ENCODE measurements around the gene IGFBP2.

The IGFBP2 gene

DNA sequence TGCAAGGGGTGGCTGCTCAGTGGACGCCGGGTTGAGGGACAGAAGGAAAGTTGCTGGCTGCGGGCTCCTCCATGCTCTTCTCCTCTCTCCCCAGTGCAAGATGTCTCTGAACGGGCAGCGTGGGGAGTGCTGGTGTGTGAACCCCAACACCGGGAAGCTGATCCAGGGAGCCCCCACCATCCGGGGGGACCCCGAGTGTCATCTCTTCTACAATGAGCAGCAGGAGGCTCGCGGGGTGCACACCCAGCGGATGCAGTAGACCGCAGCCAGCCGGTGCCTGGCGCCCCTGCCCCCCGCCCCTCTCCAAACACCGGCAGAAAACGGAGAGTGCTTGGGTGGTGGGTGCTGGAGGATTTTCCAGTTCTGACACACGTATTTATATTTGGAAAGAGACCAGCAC, 30.6 kb downstream of the IGFBP2 start:
- DNase-seq (ENCODE audit: low spot score) = no peak

- no peak for DNase-seq (ENCODE audit: low spot score)
These were observed 31.4 kb downstream of the IGFBP2 start for GRCh38 chr2:216664593-216665034.

GRCh38 chr2:216665242-216665641, 32.0 kb downstream of the IGFBP2 start:
- DNase-seq (ENCODE audit: low spot score) = peak; percentile 46

DNA sequence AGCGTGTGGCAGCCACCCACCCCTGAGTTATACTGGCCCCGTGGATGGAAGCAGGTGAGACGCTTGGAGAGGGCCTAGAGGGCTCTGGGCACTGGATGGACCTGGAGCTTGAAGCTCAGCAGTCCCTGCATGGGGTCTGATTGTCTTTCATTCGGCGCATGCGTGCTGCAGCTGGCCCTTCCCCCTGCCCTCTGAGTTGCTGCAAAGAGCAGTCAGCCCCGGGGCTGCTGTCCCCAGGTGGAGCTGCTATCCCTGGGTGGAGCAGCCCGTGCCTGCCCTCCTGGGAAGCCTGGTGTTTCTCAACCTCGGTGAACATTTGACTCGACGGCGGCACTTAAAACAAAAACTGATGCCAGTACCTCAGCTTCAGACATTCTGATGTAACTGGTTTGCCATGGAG, 32.5 kb downstream of the IGFBP2 start:
- no peak for DNase-seq (ENCODE audit: low spot score)

- peak; percentile 76 for DNase-seq (ENCODE audit: low spot score)
These were observed 33.4 kb downstream of the IGFBP2 start for GRCh38 chr2:216666461-216667233.

GRCh38 chr2:216670266-216671080, 37.3 kb downstream of the IGFBP2 start:
- no peak for DNase-seq (ENCODE audit: low spot score)

- no peak for DNase-seq (ENCODE audit: low spot score)
These were observed 37.8 kb downstream of the IGFBP2 start for GRCh38 chr2:216671081-216671411.

- no peak for DNase-seq (ENCODE audit: low spot score)
These were observed 38.6 kb downstream of the IGFBP2 start for GRCh38 chr2:216671791-216672343.

- DNase-seq (ENCODE audit: low spot score) = no peak
These were observed 39.2 kb downstream of the IGFBP2 start for GRCh38 chr2:216672466-216672865.

DNA sequence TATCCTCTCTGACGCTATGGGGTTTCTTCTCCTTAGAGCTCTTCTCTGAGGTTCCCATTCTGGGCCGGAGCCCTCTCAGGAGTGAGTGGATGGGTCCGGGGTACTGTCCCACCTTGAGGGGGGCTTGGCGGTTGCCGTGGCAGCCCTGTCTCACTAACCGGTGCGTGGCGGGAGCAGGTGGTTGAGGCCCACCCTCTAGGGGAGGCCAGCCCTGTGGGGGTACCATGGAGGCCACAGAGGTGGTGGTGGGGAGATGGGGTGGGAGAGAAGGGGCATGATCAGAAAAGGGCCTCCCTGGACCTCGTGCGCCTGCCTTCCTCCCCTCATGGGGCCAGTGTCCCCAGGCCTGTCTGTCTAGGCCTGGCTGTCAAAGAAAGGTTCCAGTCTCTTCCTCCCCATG, 39.8 kb downstream of the IGFBP2 start:
- no peak for DNase-seq (ENCODE audit: low spot score)

DNA sequence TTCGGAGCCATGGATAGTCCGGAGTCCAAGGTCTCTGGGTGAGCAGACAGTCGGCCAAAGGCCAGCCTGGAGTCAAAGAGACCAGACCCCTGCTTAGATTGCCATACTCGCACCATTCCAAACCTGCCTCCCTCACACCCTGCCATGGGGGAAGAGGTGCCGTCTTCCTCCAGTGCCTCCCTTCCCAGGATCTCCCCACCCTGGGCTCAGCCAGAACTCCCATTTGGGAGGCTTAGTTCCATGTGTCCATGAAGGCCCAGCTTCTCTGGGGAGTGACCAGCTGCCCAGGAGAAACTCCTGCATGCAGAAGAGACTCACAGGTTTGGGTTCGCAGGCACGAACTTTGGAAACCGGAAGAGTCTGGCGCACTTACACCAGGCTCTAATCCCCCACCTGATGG, 40.4 kb downstream of the IGFBP2 start:
- DNase-seq (ENCODE audit: low spot score) = no peak

DNA sequence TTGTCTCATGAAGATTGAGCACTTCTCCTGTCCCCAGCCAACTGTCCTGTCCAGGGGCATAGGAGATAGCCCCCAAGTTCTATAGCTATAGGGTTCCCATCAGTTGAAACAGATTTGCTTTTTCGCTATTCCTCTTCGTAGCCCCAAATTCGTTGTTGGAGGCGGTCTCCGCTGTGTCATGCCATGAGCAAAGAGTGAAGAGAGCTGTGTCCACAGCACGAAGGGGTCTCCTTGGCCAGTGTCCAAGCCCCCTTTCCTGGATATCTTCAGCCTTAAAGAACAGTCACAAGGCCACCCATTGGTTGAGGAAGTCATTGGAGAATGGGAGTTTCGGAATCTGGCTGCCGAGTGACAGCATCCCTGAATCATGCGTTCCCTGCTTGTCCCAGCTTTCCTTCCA, 41.2 kb downstream of the IGFBP2 start:
- no peak for DNase-seq (ENCODE audit: low spot score)

- no peak for DNase-seq (ENCODE audit: low spot score)
These were observed 43.4 kb downstream of the IGFBP2 start for GRCh38 chr2:216676630-216677029.

DNA sequence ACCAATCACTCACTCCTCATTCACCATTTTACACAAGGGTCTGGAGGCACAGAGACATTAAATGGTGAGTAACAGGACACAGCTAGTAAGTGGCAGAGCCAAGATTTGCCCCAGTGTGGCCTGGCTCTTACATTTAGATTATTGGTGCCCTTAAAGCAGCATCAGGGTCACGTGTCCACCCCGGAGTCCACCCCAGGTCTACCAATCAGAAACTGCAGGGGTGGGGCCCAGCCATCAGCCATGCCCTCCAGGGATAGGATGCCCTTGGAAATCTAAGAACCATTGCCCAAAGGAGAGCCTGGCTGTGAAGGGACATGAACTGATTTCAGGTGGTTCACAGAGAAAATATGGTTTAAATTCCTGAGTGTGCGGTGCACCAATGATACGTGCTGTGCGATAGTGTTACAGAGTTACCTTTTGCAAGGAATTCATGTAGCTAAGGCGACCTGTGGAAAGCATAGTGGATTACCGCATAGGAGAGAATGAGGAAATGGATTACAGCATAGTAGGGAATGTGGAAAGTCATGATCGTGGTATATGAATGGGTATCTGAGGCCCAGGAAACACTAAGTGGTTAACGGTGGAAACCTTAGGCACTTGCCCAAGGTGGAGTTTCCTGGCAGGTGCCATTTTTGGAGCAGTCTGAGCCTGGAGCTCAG, 44.3 kb downstream of the IGFBP2 start:
- DNase-seq (ENCODE audit: low spot score) = no peak

DNA sequence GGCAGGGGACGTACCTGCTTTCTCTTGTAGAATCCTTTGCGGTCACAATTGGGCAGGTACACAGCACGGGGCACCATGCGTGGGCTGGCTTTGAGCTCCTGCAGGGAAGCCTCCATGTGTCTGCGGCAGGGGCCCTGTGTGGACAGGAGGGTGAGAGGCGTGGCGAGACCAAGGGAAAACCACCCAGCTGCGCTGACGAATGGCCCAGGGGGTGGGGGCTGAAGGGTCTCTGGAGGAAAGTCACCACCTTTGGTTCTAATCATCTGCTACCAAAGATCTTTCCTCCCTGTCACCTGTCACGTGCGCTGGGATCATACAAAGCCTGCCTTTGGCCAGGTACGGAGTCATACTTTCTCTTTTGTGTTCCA, 44.9 kb downstream of the IGFBP2 start:
- no peak for DNase-seq (ENCODE audit: low spot score)

DNA sequence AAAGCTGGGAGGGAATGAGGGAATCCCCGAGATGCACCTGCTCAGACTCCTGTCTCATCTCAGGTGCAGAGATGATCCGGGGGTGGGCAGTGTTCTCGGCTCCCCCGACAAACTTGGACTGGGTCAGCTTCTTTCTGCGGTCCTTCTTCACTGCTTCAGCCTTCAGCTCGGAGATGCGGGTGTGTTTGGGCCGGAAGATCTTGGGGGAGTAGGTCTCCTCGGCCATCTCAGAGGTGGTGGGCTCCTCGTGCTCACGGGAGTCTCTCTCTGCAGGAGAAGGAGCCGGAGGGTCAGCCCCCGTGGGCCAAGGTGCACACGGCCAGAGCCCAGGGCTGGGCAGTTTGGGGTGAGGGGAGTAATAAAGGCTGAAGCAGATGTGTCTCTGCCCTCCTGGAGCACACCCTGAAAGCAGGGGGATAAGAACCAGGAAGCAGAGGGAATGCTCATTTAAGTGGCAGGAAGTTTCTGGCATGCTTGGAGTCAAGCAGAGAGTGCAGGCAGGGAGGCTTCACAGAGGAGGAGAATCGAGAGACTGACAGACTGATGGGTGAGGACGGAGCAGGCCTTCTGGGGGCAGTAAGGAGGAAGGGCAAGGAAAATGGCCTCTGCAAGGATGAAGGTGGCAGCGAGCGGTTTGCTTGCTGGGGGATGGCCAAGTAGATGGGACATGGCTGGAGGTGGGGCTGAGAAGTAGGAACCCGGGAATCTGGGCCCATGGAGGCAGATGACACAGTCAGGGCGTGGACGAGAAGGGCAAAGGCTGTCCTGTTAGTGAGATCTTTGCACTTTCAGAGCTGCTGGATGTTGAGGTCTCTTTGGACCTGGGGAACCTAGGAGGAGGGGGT, 45.8 kb downstream of the IGFBP2 start:
- no peak for DNase-seq (ENCODE audit: low spot score)

DNA sequence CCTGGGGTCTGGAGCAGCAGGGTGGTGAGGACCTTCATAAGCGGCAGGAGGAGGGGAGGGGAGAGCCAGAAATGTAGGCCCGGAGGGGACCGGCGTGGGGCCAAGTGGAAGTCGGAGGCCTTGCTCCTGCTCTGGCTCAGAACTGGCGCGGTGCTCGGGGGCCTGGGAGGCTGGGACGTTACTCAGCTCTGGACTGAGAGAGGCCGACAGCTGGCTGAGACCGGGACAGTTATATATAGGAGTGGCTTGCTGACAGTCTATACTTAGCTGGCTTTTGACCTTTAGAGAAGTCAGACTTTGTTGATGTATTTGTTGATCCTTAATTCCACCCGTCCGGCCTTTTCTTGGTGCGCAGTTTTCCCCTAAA, 46.4 kb downstream of the IGFBP2 start:
- no peak for DNase-seq (ENCODE audit: low spot score)

DNA sequence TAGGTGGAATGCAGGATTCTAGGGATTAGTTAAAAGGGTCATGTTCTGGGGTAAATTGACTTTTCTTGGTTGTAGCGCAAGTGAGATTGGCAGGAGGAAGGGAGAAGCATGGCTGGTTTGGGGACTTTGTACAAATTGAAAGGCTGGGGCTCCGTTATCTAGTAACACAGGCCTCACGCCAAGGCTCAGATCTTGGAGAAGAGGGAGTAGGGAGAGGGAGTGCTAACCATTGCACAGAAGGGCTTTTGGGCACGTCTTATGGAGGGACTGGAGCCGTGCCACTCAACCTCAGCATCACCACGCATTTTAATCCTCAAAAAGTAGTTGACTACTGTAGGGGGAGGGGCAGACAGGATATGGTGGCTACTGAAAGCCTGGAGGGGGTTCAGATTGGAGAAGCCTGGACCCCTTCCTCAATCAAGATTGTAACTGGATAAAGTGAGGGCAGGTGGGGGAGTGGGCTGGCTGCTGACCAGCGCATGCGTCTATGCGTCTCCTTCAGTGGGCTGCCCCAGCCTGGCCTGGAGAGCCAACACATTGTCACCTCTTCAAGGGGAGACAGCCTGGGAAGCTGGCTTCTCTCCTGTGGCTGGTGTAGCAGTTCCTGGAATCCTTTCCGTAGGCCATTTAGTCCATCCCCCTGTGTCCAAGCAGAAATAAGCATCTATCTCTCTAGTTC, 47.9 kb downstream of the IGFBP2 start:
- no peak for DNase-seq (ENCODE audit: low spot score)

- DNase-seq (ENCODE audit: low spot score) = no peak
These were observed 48.5 kb downstream of the IGFBP2 start for GRCh38 chr2:216681683-216682082.

DNA sequence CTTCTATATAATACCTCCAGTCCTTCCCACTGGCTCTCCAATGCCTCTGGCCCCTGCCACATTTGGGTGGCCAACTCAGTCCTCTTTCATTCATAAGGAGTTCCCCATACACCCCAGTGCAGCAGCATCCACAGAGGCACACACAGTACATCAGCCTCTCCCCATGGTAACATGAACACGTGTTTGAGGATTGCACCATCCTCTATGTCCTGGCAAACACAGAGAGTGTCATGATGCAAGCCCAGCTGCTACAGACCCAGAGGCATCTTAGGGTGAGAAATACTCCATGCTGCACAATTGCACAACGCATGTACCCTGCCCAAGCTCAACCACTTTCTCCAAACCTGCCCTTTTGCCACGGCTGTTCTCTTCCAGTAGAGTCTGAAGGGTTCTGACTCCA, 50.6 kb downstream of the IGFBP2 start:
- peak; percentile 91 for DNase-seq (ENCODE audit: low spot score)

GRCh38 chr2:216685327-216685875, 52.2 kb downstream of the IGFBP2 start:
- no peak for DNase-seq (ENCODE audit: low spot score)

Measured in AG20443 (cell line).